Measurements from ENCODE around the gene ADAMTSL3. TPM values are rescaled to one million over a fixed set of nuclear protein-coding genes. Genes with fewer than 3 reads are reported as not detected.

The ADAMTSL3 gene
- total RNA-seq, 1 experiment from 2014 or later = 1.8 TPM

GRCh38 chr15:83794209-83794608, 140.3 kb downstream of the ADAMTSL3 start (continued):
- no peak for TF ChIP-seq TEAD1 (CRISPR knock-in tag; IDR thresholded peaks at IDR 0.05)
- no peak for TF ChIP-seq GTF2I (CRISPR knock-in tag; conservative IDR thresholded peaks at IDR 0.05)
- no peak for TF ChIP-seq ATF6 (CRISPR knock-in tag; IDR thresholded peaks at IDR 0.05)

GRCh38 chr15:83809345-83809744, 155.4 kb downstream of the ADAMTSL3 start:
- TF ChIP-seq CBFB (CRISPR knock-in tag; IDR thresholded peaks at IDR 0.05; ENCODE audit: low read depth) (no peak), ZSCAN18 (CRISPR knock-in tag; IDR thresholded peaks at IDR 0.05) (no peak), TP53 (CRISPR knock-in tag; IDR thresholded peaks at IDR 0.05) (no peak), AFF4 (CRISPR knock-in tag; IDR thresholded peaks at IDR 0.05; ENCODE audit: borderline replicate concordance) (no peak)
- CTCF ChIA-PET = no interaction called here
- DNase-seq (ENCODE audit: low spot score) = no peak
- POLR2A ChIA-PET = interaction anchor here (0.6 kb wide), 1 partner anchor 620 kb away, joined by 6 read pairs; no protein-coding TSS in a partner anchor
- Mint-ChIP-seq H3K36me3 (no peaks in the 10 kb centered on the region; the same call in 1 of the 2 replicates), H3K4me1 (no peaks in the 10 kb centered on the region), H3K27me3 (ENCODE audit: low read depth) (no peaks in the 10 kb centered on the region), H3K9me3 (peaks cover 18% of the 10 kb centered on the region), H3K27ac (no peak overlapping the region), H3K4me3 (no peak overlapping the region)
- ATAC-seq = no peak

- no peaks in the 10 kb centered on the region for H3K27me3 Mint-ChIP-seq (ENCODE audit: low read depth)
- POLR2A ChIA-PET = no interaction called here
- H3K4me3 Mint-ChIP-seq = no peak overlapping the region
- no peaks in the 10 kb centered on the region; the same call in 1 of the 2 replicates for H3K36me3 Mint-ChIP-seq
- no peak for ATAC-seq
- DNase-seq (ENCODE audit: low spot score) = no peak
- no peak overlapping the region for H3K27ac Mint-ChIP-seq
- TF ChIP-seq ERG (CRISPR knock-in tag; IDR thresholded peaks at IDR 0.05) (no peak), ZNF138 (CRISPR knock-in tag; conservative IDR thresholded peaks at IDR 0.05) (no peak), GRHL2 (CRISPR knock-in tag; IDR thresholded peaks at IDR 0.05; ENCODE audit: insufficient replicate concordance, severe bottlenecking) (no peak)
- peaks cover 18% of the 10 kb centered on the region for H3K9me3 Mint-ChIP-seq
- CTCF ChIA-PET = interaction anchor here (0.6 kb wide), 1 partner anchor 31 kb away, joined by 4 read pairs; no protein-coding TSS in a partner anchor
- no peaks in the 10 kb centered on the region for H3K4me1 Mint-ChIP-seq
Measured at GRCh38 chr15:83810110-83810509, 156.2 kb downstream of the ADAMTSL3 start.

- no peak overlapping the region for H3K4me3 Mint-ChIP-seq
- H3K27ac Mint-ChIP-seq = no peak overlapping the region
- H3K9me3 Mint-ChIP-seq = peaks cover 2% of the 10 kb centered on the region; the same call in 1 of the 2 replicates
- no peaks in the 10 kb centered on the region for H3K36me3 Mint-ChIP-seq
- no peaks in the 10 kb centered on the region for H3K27me3 Mint-ChIP-seq (ENCODE audit: low read depth)
- no peak for ATAC-seq
- CTCF ChIA-PET = no interaction called here
- DNase-seq (ENCODE audit: low spot score) = no peak
- POLR2A ChIA-PET = no interaction called here
- no peaks in the 10 kb centered on the region for H3K4me1 Mint-ChIP-seq
- TF ChIP-seq ZNF121 (CRISPR knock-in tag; IDR thresholded peaks at IDR 0.05) (no peak), USF1 (CRISPR knock-in tag; IDR thresholded peaks at IDR 0.05) (no peak), ZNF532 (CRISPR knock-in tag; IDR thresholded peaks at IDR 0.05; ENCODE audit: borderline replicate concordance) (no peak), SMAD3 (CRISPR knock-in tag; IDR thresholded peaks at IDR 0.05; ENCODE audit: borderline replicate concordance) (no peak), HMGA2 (CRISPR knock-in tag; IDR thresholded peaks at IDR 0.05) (no peak)
Measured at GRCh38 chr15:83813682-83814081, 159.8 kb downstream of the ADAMTSL3 start.
